Right hindlimb (tissue), 1 donor: ENCODE data around the gene CDYL.

Source experiments
- DNase-seq: peaks from one replicate; pipeline ENCODE4 v3.0.0-alpha.2; 2018

The CDYL gene

DNA sequence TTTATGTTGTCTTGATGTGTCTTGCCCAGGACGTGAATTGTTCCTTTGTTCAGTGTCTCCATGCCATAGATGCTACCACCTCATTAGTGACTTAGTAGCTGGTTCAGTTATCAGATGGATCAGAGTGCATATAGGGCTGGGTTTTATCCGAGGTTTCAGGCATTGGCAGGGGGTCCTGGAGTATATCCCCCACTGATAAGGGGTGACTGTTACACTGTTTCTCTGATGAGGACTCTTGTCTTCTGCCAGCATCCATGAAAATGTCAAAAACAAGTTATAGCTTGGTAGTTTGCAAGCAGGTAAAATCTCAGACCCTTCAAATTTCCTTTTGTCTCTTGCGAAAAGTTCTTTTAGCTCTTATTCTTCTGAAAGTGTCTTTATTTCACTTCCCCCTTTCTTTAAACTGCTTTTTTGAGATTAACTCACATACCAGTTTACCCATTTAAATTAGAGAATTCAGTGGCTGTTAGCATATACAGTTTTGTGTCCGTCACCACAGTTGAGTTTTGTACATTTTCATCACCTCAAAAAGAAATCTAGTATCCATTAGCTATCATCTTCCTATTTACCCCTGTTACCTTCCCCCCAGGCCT, 109.2 kb downstream of the CDYL start:
- DNase-seq: no peak

DNA sequence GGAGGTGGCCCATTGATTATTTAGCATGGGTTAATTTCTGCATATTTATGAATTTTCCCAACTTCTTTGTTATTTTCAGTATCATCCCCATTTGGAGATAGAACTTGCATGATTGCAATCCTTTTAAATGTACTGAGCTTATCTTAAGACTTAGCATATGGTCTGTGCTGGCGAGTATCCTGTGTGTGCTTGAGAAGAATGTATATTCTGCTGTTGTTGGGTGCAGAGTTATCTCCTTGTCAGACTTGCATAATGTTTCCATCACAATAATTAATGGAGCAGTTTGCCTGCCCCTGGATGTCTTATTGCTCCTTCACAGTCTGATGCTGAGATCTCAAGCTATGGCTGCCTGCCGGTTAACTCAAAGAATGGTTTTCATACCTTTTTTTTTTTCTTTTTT, 112.6 kb downstream of the CDYL start:
- no peak for DNase-seq

DNA sequence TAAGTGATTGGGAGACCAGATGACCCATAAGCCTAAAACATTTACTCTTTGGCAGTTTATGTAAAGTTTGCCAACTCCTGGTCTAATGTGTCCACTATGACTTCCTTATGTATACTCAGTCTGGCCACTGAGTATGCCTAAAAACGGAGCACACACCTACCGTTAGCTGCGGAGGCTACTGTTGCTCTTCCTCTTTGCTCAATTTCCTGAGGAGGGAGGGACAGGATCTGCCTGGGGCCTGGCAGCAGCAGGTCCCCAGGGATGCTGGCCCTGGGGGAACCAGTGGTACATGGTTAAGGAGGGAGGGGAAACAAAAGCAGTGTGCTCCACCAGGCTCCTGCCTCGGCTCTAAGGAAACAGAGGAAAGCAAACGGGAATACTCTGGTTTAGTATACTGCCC, 113.5 kb downstream of the CDYL start:
- no peak for DNase-seq

DNA sequence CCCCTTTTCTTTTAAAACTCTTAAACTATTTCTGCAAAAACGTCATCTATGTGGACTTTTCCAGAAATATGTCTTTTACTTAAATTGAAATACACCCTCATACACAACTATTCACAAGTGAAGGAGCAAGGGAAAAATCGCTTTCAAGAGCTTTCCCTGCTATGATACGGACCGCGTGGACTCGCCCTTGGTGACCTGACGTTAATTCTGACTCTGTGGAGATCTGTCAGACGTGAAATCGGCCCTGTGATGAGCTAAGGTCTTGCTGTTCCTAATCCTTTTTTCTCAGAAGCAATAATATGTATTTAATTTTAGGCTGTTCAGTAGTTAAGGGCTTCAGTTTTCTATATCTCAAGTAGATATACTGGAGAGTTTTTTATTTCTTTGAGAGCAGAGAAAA, 114.0 kb downstream of the CDYL start:
- no peak for DNase-seq

DNA sequence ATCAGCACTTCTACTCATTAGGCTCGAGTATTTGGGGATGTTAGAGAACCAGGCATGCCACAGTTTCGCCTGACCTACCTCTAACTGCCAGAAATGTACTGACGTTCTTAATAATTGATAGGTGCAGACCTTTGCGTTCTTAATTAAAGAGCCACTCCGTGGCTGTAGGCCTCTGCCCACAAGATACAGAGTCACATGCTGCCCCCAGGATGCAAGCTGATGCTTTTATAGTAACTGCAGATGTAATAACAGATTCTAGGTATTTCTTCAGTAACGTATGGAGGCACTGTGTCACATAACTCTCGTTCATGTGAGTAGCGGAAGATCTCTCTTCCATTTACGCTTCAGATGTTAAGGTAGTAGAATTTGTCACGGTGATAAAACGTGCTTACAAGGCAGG, 114.4 kb downstream of the CDYL start:
- no peak for DNase-seq

DNA sequence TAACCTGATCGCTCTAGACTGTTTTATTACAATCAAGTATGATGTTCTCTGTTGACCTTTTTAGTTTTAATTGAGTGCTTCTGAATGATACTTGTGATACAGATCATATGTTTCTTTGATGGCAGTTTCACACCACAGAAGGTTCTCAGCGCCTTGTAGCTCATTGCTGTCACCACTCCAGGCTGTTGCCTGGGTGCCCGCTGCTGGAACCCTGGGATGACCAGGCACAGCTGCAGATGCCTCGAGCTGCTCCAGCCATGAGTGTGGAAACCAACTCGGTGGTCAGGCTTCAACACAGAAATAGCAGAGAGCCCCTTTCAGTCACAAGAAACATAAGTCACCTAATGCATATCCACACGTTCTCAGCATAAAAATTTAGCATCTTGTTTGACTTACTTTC, 114.9 kb downstream of the CDYL start:
- no peak for DNase-seq

DNA sequence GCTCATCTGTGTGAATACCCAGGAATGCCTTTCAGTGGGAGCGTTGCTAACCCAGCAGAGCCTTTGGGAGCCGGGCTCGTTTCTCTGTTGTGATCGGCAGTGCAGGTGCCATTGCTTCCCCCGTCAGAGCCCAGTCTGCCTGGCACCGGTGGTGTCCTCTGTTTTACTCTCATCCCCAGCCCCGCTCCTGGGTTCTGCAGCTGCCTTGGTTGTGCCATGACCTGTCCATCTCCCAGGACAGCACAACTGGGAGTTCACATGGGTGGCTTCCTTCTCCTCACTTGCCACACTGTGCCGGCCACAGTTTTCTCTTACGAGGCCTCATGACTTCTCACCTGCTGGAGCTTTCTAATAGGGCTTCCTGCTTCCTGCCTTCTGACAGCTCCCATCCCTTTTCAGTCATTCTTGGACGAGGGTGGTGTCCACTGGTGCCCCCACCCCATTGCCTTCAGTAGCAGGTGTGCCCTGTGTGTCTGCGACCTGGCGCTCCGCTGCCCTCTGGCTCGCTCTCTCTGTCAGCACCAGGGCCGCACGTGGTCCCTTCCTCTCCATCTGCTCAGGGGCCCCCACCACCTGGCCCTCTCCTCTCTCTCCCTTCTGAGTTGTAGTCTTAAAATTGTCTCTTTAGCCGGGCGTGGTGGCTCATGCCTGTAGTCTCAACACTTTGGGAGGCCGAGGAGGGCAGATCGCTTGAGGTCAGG, 116.7 kb downstream of the CDYL start:
- no peak for DNase-seq

DNA sequence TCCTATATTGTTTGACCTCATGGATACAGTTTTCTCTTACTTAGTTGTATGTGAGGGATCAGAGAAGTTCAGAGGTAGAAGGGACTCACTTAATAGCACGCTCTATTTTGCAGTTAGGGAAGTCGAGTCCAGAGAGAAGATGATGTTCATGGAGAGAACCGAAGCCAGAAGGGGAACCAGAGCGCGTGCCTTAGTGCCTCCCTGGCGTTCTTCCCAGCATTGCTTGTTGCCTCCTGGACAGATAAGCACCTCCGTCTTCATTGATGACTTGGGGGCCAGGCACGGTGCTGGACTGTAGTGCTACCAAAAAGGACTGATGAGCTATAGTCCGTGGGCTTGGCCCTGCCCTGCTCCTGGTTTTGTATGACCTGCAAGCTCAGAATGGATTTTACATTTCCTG, 117.8 kb downstream of the CDYL start:
- no peak for DNase-seq

DNA sequence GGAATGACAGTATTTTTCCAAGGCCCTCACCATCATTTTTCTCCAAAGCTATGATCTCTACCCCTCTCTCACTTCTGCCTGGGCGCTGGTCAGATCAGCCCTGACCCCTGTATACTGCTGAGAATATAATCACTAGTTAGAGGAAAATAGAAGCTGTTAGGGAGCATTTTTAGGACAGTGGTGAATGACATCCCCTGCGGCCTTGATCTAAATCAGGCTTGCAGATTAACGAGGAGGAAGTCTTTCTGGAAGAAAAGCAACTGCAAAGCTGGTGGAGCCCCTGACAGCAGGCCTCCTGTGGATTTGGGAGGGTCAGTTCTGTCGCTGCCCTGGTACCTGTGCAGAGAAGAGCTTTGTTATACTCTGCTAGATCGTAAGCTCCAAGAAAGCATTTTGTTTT, 119.8 kb downstream of the CDYL start:
- DNase-seq: no peak

DNA sequence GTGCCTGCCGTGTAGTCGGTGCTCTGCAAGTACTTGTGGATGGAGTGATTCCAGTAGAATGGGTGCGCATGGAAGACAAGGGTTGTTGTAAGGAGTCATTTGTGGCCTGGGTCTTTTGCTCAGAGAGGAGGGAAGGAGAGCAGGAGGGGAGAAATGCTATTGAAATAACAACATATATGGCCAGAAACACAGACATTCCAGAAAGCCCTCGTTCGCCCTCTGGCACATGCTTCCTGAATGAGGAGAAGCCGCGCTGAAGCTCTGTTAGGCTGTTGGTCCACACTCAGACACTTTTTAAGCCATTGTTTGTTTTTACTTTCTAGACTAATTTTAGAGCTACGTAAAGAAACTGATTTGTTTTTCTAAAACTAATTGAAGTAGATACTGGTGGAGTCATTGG, 120.2 kb downstream of the CDYL start:
- no peak for DNase-seq

DNA sequence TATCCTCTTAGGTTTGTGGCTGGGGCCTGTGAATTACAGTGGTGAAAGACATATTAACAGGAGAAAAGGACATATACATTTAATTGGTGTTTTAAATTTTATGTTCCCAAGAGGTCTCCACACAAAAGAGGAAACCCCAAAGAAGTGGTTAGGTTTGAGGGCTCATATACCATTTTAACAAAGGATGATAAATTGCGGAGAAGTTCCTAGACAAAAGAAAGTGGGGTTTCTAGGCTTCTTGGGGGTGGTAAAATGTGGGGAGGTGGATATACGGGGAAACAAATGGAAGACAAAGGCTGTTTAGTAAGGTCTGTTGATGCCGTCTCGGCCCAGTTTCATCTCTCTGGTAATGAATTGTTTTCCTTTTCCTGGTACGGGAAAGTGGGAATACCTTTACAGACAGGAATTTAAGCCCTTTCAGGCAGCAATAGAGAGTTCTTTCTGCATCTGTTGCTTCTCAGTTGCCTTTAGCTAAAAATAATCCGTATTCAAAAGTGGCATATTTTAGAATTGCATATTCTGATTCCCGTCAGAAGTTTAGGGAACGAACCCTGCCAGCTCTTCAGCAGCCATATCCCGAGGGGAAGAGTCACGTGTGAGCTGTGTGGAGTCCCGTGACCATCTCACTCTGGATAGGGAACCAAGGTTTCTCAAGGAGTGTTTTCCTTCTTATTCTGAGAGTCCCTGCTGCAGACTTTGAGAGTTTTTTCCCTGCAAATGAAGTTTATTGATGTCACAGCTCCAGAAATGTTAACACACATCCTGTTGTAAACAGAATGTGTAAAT, 123.2 kb downstream of the CDYL start:
- no peak for DNase-seq

DNA sequence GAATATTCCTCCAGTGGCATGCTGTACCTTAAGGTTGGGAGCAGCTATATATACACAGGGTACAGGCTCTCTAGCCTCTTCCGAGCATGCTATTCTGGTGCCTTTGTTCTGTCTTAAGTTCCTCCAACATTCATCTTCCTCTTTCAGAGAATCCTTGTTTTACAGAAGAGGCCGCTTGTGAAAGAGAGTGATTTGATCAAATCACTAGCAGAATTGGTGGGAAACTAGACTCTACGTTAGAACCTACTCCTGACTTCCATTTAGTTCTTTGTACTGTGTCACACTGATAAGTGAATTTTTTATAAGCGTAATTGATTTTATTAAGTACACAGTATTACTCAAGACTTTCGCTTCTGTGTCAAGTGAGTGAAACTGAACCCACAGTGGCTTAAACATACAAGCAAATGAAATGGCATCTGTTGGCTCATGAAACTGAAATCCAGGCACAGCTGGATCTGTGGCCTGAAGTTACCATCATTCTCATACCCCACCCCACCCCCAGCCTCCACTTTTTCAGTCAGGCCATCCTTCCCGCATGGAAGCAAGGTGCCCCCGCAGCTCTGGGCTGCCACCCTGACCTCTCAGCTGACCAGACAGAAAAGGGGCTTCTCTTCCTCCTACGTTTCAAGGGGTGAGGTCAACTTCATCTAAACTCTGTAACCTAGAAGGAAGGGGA, 125.3 kb downstream of the CDYL start:
- DNase-seq: no peak

DNA sequence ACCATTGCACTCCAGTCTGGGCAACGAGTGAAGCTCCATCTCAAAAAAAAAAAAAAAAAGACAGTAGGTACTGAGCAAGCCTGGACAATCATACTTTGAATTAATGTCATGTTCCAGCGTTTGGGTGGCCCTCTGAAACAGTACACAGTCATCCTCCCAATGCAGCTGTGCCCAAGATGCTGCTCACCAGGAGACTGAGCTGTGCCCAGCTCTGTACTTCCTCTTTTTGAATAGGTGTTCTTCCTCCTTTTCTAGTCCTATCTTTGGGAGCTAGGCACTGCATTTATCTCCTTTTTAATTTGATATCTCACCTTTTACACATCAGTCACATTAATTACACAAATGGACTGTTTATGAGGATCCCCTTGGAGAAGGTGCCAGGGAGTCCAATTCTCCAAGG, 126.2 kb downstream of the CDYL start:
- no peak for DNase-seq

DNA sequence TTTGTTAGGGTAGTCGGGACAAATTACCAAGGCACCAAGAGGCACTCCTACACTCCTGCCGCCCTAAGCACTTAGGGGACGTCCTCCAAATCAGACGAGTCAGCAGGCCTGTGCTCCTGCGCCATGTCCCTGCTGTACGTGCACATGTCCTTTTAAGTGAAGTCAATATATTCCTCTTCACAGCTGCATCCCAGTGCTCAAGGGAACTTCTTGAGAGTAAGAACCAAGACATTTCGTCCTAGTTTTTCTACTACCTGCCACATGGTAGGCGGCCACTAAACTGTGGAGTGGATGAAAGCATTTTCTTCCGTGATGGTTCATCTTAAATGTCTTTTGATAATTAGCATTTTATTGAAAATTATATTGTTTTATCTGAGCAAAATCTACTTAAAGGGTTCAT, 126.9 kb downstream of the CDYL start:
- DNase-seq: no peak

DNA sequence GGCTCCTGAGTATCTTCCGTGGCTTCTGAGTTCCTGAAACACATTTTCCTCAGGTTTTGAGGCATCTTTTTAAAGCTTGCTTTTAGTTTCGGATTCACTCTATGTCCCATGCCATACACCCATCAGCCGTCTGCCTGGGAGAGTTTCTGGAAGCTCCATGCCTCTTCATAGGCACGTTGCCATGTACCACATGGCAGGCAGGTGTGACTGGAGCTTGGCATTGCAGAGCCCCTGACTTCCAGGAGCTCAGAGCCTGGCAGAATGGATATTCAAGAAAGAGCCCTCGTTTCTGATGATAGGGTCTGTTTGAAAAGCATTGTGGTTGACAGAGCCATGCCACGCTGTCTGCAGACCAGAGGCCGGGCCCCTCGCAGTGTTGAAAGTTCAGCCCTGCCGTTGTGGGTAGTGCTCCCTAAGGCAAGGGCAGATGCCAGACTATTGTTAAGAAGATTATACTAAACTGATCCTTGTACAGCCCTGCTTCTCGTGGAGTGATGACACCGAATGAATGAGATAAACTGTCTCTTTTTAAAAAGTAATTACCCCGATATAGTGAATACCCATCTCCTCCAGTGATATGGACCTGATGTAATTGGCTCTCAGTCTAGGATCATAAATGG, 127.7 kb downstream of the CDYL start:
- no peak for DNase-seq

DNA sequence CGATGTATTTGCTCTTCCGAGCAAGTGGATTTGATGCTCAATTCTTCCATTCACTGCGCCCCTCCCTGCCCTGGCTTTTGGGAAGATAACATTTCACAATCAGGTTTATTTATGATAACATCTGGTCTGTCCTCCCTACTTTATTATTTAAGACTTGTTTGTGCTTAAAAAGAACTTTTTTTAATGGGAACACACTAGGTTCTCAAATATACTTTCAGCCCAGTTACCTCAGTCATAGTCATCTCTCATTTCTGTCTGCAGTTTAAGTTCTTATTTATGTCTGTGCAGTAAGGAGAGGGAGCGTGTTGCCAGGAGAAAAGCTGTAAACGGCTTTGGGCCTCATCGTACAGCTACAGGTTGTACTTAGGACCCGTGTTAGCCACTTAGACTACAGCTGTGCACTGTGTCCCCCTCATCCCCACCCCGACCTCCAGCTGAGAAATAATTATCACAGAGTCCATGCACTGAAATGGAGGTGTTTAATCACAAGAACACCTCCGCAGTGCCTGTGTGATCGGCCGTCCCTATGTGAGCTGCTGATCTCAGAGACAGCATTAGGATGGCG, 128.3 kb downstream of the CDYL start:
- no peak for DNase-seq

DNA sequence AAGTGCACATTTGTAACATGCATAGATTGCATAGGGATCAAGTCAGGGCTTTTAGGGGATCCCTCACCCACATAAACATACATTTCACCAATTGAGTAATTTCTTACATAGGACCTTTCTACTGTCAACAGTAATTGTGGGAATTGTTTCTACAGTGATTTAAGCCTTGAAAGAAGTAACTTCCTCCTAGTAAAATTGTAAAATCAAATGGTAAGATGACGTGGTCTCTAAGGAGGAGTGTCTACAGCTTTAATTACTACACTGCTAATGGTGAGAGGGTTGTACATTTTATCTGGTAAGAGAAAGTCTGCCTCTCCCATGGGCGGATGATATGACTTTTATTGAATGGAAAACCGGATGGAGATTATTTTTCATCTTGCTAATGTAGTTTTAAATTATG, 129.6 kb downstream of the CDYL start:
- no peak for DNase-seq

DNA sequence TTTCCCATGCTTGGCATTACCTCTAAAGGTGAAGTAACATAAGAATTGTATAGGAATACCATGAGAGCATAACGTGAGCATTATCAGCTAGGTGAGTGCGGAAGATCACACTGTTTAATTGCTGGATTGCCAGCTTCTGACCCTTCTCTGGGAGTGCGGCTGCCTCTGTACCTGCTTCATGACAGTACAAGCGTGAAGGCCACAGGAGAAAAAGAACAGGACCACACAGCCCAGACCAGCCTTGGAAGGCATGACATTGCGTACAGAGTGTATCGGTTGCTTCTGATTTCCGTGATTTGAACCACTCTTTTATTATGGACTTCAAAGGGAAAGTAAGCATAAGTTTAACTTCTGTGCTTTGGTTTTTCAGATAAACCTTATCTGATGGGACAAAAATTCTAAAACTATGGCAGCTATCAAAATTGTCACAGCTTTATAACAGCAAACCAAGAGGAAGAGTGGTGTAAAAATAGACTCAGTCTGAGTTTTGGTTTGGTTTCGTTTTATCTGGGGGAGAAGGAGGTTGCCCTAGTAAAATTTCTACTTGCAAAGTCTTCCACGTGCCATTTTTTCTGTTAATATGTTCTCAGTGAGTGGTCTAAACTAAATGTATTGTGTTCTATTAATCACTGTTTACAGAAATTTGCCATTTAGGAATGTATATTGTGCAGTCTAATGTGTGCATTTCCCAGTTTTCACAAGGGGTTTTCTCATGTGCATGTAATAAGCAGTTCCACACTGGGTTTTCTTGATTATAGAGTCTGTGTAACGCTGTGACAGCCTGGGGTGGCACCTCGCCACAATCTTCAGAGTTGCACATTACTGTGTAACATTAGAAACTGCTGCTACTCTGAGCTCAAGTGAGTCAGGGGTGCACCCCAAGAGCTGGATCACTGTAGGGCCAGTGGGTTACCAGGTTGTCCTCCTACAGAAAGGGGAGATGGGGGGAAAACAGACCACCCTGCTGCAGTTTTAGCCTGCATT, 130.4 kb downstream of the CDYL start:
- DNase-seq: no peak

DNA sequence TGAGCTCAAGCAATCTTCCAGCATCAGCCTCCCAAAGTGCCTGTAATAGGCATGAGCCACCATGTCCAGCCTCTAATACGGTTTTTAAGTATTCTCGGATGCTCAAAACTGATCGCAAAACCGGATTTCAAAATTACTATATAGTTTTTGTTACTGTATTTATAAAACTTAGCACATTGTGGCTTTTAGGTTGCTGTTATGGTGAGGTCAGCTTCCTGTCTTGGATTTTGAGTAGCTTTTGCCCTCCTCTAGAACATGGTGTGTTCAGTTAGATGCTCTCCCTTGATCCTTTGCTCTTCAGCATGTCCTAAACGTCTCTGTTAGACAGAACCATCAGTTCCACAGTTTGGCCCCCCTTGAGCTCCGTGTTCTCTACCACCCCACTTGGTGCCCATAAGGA, 131.4 kb downstream of the CDYL start:
- no peak for DNase-seq

DNA sequence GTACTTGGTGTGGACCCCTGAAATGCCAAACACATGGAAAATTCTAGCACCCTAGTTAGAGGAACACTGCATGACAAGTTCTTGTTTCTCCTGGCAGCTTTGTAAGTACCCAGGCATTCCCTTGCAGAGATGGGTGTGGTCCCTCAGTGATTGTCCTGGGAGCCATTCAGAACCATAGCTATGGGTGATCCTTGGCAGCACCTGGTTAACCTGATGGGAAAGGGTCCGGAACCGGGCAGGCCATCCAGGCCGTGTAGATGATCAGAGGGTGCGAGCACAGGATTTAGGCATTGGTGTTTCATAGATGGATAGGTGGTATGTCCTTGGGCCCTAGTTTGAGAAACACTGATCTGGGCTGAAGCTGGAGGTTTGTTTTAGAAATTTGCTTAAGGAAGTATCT, 131.9 kb downstream of the CDYL start:
- DNase-seq: no peak

DNA sequence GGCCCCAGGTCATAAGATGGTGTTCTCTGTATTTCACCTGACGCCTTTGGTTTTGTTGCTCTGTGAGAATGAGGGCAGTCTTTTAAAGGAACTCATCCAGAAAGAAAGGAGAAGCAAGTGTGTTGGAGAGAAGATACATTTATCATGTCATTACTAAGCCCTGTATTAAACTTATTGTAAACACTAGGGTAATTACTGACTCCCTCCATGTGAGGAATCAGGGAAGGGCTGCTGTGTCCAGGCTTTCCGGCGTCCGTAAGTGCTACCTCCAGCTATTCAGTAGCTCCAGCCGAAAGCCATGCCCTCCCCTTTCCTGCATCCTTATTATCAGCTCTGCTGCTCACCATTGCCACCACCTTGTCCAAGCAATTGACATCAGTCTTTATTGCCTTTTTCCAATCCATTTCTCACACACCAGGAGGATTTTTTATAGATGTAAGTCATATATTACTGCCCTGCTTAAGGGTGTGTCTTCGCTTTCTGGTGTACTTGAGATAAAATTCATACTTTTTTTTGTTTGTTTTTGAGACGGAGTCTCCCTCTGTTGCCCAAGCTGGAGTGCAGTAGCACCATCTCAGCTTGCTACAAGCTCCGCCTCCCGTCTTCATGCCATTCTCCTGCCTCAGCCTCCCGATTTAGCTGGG, 133.0 kb downstream of the CDYL start:
- no peak for DNase-seq
